ENCODE measurements around the gene MRPS7.

- TF ChIP-seq CTCF (conservative IDR thresholded peaks at IDR 0.05) (no peak), EZH2 (IDR thresholded peaks at IDR 0.05; ENCODE audit: low read depth) (no peak)
Observed at GRCh38 chr17:75228305-75228704, 33.4 kb upstream of the MRPS7 start.
